ENCODE results near the gene DTX2. TPM values are rescaled to one million over a fixed set of nuclear protein-coding genes. Genes with fewer than 3 reads are reported as not detected.
"Not testable (repeated sequence)": the region's sequence is repeated elsewhere in the genome, so short reads cannot be mapped to it uniquely, and the experiment has no call there.

The DTX2 gene
- polyA plus RNA-seq (ENCODE audit: insufficient read length in 12 of 12) = 10 to 100 TPM in 2 of 12 donors, 1 to 10 TPM in 9, not detected in 1; 6.2 to 23.4 (median 7.7) TPM
- long read RNA-seq, donor 1, partial matches to known transcripts = 10 of 11 reads
- long read RNA-seq, donor 1, other reads (novel, unspliced or antisense) = 0 of 11 reads
- long read RNA-seq, donor 2, partial matches to known transcripts = 0 of 1 reads
- long read RNA-seq, donor 2, other reads (novel, unspliced or antisense) = 0 of 1 reads
- long read RNA-seq, donor 3 = 0 reads
- long read RNA-seq, donor 4 = 0 reads
- long read RNA-seq, donor 5, partial matches to known transcripts = 0 of 1 reads
- long read RNA-seq, donor 5, other reads (novel, unspliced or antisense) = 0 of 1 reads
- long read RNA-seq, donor 6 = 0 reads
- long read RNA-seq, donor 7, partial matches to known transcripts = 0 of 1 reads
- long read RNA-seq, donor 7, other reads (novel, unspliced or antisense) = 0 of 1 reads
- long read RNA-seq, donor 8, partial matches to known transcripts = 0 of 1 reads
- long read RNA-seq, donor 8, other reads (novel, unspliced or antisense) = 0 of 1 reads
- long read RNA-seq, donor 9 = 0 reads
- long read RNA-seq, donor 10 = 0 reads
- long read RNA-seq, donor 11, partial matches to known transcripts = 0 of 1 reads
- long read RNA-seq, donor 11, other reads (novel, unspliced or antisense) = 0 of 1 reads

- DNase-seq = not testable (repeated sequence)
Measured at GRCh38 chr7:76461464-76462101, at the start of gene DTX2. TSS of gene DTX2 (plus strand) at chr7:76461709. CDS start at chr7:76480510, 18,801 bp downstream.

- DNase-seq = no peak
Measured at GRCh38 chr7:76412249-76412648, 49.3 kb upstream of the DTX2 start.

GRCh38 chr7:76417654-76418310 is 43.7 kb upstream of the DTX2 start:
- not testable (repeated sequence) for DNase-seq

- not testable (repeated sequence) for DNase-seq
Measured at GRCh38 chr7:76421097-76421496, 40.4 kb upstream of the DTX2 start.

- no peak for DNase-seq
Measured at GRCh38 chr7:76423666-76424412, 37.7 kb upstream of the DTX2 start.

GRCh38 chr7:76424413-76425111 is 36.9 kb upstream of the DTX2 start, which contains the start of gene ZP3:
TSS of gene ZP3 (plus strand) at chr7:76424950. CDS start at chr7:76424965, 15 bp downstream.
- no peak for DNase-seq

- no peak for DNase-seq
Measured at GRCh38 chr7:76425156-76425555, 36.4 kb upstream of the DTX2 start.

- not testable (repeated sequence) for DNase-seq
Measured at GRCh38 chr7:76425558-76425957, 36.0 kb upstream of the DTX2 start.

GRCh38 chr7:76426246-76426645 is 35.3 kb upstream of the DTX2 start:
- no peak for DNase-seq

GRCh38 chr7:76427635-76428034 is 33.9 kb upstream of the DTX2 start:
- no peak for DNase-seq

GRCh38 chr7:76428149-76428823 is 33.2 kb upstream of the DTX2 start:
- no peak for DNase-seq

- peak; percentile 23 for DNase-seq
Measured at GRCh38 chr7:76428868-76429805, 32.4 kb upstream of the DTX2 start.

- no peak for DNase-seq
Measured at GRCh38 chr7:76430211-76430610, 31.3 kb upstream of the DTX2 start.

GRCh38 chr7:76430836-76431235 is 30.7 kb upstream of the DTX2 start:
- no peak for DNase-seq

GRCh38 chr7:76437873-76438272 is 23.6 kb upstream of the DTX2 start:
- DNase-seq = peak; percentile 35

GRCh38 chr7:76439120-76439888 is 22.2 kb upstream of the DTX2 start:
- not testable (repeated sequence) for DNase-seq

- not testable (repeated sequence) for DNase-seq
Measured at GRCh38 chr7:76440404-76440803, 21.1 kb upstream of the DTX2 start.

GRCh38 chr7:76441792-76442191 is 19.7 kb upstream of the DTX2 start:
- DNase-seq = not testable (repeated sequence)

Measured in muscle of arm (tissue), 14 donors.